ENCODE results near the gene POLR3A.

Gene POLR3A

DNA sequence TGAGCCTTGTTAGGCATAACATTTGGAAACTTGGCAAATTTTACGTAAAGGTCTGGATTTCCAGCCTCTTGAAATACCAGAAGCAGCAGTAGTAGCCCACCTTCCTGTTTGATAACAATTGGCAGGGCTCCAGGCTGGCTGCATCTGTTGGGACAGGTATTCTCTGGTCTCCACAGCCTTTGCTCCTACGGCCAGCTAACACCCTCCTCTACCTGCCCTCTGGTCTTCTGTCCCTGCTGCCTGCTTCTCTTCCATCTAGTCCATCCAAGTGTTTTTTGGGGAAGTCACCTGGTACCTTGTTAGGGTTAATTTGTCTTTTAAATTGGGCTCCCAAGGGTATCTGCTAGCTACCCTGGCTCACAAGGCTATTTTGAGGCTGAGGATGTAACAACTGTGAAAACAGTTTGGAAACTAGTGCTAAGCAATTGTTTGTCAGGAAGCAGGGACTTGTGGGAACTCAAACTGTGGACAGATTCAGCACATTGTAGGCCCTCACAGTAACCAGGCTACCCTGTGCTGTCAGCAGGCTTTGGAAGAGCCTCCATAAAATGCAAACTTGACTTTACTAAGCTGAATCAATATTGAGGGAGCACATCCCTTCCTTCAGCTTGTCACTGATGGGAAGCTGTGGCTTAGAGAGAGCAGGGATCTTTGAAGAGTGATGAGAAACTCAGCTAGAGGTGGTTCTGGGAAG lies 12.9 kb upstream of the POLR3A start:
- H3K4me3 ChIP-seq (ENCODE audit: control insufficient read depth, low read depth, low read length) = no peak overlapping the region
- TF ChIP-seq, protein P1, sequence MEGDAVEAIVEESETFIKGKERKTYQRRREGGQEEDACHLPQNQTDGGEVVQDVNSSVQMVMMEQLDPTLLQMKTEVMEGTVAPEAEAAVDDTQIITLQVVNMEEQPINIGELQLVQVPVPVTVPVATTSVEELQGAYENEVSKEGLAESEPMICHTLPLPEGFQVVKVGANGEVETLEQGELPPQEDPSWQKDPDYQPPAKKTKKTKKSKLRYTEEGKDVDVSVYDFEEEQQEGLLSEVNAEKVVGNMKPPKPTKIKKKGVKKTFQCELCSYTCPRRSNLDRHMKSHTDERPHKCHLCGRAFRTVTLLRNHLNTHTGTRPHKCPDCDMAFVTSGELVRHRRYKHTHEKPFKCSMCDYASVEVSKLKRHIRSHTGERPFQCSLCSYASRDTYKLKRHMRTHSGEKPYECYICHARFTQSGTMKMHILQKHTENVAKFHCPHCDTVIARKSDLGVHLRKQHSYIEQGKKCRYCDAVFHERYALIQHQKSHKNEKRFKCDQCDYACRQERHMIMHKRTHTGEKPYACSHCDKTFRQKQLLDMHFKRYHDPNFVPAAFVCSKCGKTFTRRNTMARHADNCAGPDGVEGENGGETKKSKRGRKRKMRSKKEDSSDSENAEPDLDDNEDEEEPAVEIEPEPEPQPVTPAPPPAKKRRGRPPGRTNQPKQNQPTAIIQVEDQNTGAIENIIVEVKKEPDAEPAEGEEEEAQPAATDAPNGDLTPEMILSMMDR (conservative IDR thresholded peaks at IDR 0.05; ENCODE audit: control insufficient read depth, insufficient read depth, low read depth, low read length) = no peak
- no peak for DNase-seq (ENCODE audit: low read depth)

DNA sequence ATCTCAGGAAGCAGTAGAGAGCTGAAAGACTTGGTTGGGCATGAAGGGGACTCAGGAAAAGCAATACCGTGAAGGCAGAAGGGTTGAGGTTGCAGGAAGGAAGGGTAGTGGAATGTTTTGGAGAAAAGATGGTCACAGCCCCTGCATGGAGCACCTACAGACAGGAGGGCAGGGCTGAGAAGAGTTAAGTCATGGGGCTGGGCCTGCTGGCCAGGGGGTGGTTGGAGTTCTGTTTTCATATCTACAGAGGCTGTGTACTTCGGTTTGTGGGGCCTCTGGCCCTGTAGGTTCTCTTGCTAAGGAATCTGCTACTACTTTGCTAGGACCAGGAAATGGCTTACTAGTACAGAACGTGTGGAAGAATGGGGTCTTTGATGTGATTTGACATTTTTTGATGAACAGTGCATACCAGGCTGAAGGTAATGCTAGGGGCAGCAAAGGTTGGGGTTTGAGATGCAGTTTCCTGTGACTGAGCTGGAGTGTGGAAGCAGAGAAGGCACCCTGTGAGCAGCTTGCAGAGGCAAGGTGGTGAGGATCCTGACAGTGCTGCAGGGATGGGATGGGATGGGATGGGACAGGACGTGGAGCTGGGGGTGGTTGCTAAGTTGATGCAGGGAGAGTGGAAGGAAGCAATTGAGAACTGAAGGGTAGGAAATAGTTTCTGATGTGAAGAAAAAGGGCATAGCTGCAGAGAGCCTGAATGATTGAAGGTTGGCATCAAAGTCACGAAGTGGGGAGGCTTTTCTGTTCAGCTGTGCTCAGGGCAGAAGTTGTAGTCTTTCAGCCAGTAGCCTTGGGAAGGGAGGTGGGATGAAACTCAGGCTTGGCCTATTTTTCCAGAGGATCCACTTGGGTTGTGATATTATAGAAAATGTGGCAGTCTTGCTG lies 12.1 kb upstream of the POLR3A start:
- DNase-seq (ENCODE audit: low read depth) = no peak
- TF ChIP-seq, protein P1 (conservative IDR thresholded peaks at IDR 0.05; ENCODE audit: control insufficient read depth, insufficient read depth, low read depth, low read length) = no peak
- H3K4me3 ChIP-seq (ENCODE audit: control insufficient read depth, low read depth, low read length) = no peak overlapping the region

DNA sequence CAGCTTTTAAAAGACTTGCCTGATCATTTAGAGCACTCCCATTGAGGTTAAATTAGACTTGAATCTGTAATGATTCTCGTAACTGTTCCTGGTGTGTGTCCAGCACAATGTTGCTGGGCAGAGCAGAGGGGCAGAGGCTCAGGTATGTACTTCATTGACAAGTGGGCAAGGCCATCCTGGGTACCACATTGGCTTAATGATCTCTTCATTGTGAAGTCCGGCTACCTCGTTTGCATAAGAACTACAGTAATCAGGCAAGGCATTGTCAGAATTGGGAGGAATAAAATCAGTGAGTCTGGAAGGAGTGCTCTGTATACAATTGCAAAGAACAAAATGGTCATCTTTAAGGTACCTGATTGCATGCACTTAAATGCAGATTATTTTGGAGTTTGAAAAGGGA lies 10.4 kb upstream of the POLR3A start:
- H3K4me3 ChIP-seq (ENCODE audit: control insufficient read depth, low read depth, low read length) = no peak overlapping the region
- no peak for DNase-seq (ENCODE audit: low read depth)
- TF ChIP-seq, protein P1 (conservative IDR thresholded peaks at IDR 0.05; ENCODE audit: control insufficient read depth, insufficient read depth, low read depth, low read length) = no peak

DNA sequence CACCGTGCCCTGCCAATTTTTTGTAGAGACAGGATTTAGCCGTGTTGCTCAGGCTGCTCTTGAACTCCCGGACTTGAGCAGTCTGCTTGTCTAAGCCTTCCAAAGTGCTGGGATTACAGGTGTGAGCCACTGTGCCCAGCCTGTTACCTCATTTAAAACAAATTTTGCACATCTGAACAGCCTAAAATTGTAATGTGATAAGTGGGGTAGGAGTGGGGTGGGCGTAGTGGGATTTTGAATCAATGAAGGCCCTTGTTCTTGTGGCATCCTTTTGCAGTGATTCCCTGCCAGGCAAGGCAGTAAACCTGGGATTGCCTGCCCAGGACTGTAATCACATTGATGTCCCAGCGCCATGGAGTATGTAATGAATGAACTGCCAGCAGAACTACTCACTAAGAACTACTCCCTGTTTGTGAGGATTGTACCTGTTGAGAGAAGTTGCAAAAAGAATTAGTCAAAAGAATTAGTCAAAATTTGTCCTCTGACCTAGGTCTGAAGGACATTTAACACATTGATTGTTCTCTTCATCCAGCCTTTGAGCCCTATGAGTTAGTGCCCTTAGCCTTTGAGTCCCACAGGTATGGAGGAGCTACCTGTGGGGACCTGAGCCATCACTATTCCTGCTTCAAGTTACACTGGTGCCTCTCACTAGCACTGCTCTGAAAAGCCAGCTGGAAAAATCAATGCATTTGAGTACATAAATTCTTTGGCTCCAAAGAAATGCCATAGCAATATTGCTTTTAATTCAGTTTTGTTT lies 9.7 kb upstream of the POLR3A start:
- H3K4me3 ChIP-seq (ENCODE audit: control insufficient read depth, low read depth, low read length) = no peak overlapping the region
- DNase-seq (ENCODE audit: low read depth) = no peak
- TF ChIP-seq, protein P1 (conservative IDR thresholded peaks at IDR 0.05; ENCODE audit: control insufficient read depth, insufficient read depth, low read depth, low read length) = no peak

DNA sequence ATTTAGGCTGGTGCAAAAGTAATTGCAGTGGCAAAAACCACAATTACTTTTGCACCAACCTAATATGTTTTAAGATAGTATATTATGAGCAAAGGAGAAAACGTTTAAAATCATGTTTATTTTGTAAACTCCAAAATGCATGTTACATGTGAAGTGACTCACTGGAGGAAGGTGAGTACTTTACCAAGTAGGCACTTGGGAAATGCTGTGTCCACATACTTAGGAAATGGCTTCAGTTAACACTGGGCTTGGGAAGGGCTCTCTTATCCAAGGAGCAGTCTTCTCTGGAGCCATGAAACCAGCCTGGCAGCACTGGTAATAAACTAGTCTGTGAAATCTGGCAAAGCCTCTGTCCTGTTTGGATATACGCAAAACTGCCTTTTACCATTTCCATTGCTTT lies 8.8 kb upstream of the POLR3A start:
- peak; percentile 50 for DNase-seq (ENCODE audit: low read depth)
- TF ChIP-seq, protein P1 (conservative IDR thresholded peaks at IDR 0.05; ENCODE audit: control insufficient read depth, insufficient read depth, low read depth, low read length) = no peak
- no peak overlapping the region for H3K4me3 ChIP-seq (ENCODE audit: control insufficient read depth, low read depth, low read length)

DNA sequence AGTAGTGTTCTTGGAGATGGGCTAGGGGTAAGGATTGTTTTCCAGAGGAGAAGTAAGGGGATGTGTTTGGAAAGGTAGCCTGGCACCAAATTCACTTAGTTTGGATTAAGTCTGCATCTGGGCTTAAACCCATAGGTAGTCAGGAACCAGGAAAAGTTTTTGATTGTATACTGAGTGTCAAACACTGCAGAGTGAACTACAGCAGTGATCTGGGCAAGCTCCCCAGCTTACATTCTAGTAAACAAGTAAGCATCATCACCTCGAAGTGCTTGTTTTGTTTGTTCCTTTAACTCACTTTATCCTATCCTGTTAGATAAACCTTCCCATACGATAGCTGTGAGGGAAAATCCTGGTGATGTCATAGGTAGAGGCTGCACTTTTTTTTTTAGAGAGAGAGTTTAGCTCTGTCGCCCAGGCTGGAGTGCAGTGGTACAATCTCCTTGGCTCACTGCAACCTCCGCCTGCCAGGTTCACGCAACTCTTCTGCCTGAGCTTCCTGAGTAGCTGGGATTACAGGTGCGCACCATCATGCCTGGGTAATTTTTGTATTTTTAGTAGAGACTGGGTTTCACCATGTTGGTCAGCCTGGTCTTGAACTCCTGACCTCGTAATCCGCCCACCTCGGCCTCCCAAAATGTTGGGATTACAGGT lies 6.7 kb upstream of the POLR3A start:
- TF ChIP-seq, protein P1 (conservative IDR thresholded peaks at IDR 0.05; ENCODE audit: control insufficient read depth, insufficient read depth, low read depth, low read length) = no peak
- DNase-seq (ENCODE audit: low read depth) = no peak
- H3K4me3 ChIP-seq (ENCODE audit: control insufficient read depth, low read depth, low read length) = peak overlapping the region; percentile 72

Data from fibroblast of mammary gland (primary cell).